Inferior parietal cortex (tissue), 1 donor: ENCODE results near the gene PYGO1.
"Not testable (repeated sequence)": the region's sequence is repeated elsewhere in the genome, so short reads cannot be mapped to it uniquely, and the experiment has no call there.

Experiments used
- DNase-seq: peaks from one replicate; pipeline ENCODE4 v3.0.0-alpha.2; 2016; ENCODE audit errors: extremely low spot score

The PYGO1 gene

GRCh38 chr15:55507567-55507966 is 80.6 kb downstream of the PYGO1 start:
- no peak for DNase-seq

GRCh38 chr15:55505407-55505806 is 82.7 kb downstream of the PYGO1 start:
- not testable (repeated sequence) for DNase-seq

GRCh38 chr15:55499151-55499550 is 89.0 kb downstream of the PYGO1 start:
- no peak for DNase-seq

GRCh38 chr15:55498109-55498938 is 89.8 kb downstream of the PYGO1 start:
- peak; percentile 71 for DNase-seq

- DNase-seq, result no peak
Observed at GRCh38 chr15:55496716-55497115, 91.4 kb downstream of the PYGO1 start.

GRCh38 chr15:55494931-55495330 is 93.2 kb downstream of the PYGO1 start:
- no peak for DNase-seq

- DNase-seq, result not testable (repeated sequence)
Observed at GRCh38 chr15:55488952-55489600, 99.1 kb downstream of the PYGO1 start.
